RPMI7951 (cell line): ENCODE results near the gene ZNF587B. TPM values are rescaled to one million over a fixed set of nuclear protein-coding genes. Genes with fewer than 3 reads are reported as not detected.
"Not testable (repeated sequence)": the region's sequence is repeated elsewhere in the genome, so short reads cannot be mapped to it uniquely, and the experiment has no call there.

ENCODE experiments used
- DNase-seq: peaks from one replicate; pipeline ENCODE4 v3.0.0-alpha.2; 2012; ENCODE audit warnings: low read depth
- total RNA-seq: library from RNA; depleted of rRNA; stranded (reverse); fragments of >200 nt; shearing (Covaris generic); gene quantifications from 2 replicates; pipeline ENCODE4 v1.2.3, GENCODE V29; 2014; rRNA removed

The ZNF587B gene
- total RNA-seq, 1 experiment from 2014 or later, result 3.1 TPM

DNA sequence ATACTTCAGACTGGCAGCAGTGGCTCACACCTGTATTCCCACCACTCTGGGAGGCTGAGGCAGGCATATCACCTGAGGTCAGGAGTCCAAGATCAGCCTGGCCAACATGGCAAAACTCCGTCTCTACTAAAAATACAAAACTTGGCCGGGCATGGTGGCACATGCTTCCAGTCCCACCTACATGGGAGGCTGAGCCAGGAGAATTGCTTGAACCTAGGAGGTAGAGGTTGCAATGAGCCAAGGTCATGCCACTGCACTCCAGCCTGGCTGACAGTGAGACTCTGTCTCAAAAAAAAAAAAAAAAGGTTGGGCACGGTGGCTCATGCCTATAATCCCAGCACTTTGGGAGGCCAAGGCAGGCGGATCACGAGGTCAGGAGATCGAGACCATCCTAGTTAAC lies 39.6 kb downstream of the ZNF587B start:
- not testable (repeated sequence) for DNase-seq

- DNase-seq, result no peak
These were observed 40.1 kb downstream of the ZNF587B start for GRCh38 chr19:57870225-57870624.

DNA sequence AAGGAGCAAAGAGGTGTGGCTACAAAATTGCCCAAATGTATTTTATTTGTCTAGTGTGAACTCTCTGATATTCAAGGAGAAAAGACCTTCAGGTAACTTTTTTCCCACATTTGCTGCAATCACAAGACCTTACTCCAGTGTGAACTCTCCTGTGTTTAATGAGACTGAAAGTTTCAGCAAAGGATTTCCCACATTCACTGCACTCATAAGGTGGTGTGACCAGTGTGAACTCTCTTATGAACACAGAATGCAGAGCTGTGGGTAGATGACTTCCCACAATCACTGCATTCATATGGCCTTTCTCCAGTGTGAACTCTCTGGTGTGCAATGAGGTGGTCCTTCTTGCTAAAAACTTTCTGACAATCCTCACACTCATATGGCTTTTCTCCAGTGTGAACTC lies 42.4 kb downstream of the ZNF587B start:
- DNase-seq, result no peak

GRCh38 chr19:57873883-57874799 lies 44.0 kb downstream of the ZNF587B start:
- DNase-seq, result not testable (repeated sequence)

- DNase-seq, result no peak
These were observed 55.9 kb downstream of the ZNF587B start for GRCh38 chr19:57886046-57886445.

GRCh38 chr19:57887195-57887941 lies 57.3 kb downstream of the ZNF587B start:
- DNase-seq, result no peak

GRCh38 chr19:57888107-57888559 lies 58.0 kb downstream of the ZNF587B start:
- DNase-seq, result no peak

- no peak for DNase-seq
These were observed 58.6 kb downstream of the ZNF587B start, which contains the start of gene ZNF814 for GRCh38 chr19:57888560-57889231. TSS of gene ZNF814 (minus strand) at chr19:57889037. CDS start at chr19:57888802, 235 bp downstream.

DNA sequence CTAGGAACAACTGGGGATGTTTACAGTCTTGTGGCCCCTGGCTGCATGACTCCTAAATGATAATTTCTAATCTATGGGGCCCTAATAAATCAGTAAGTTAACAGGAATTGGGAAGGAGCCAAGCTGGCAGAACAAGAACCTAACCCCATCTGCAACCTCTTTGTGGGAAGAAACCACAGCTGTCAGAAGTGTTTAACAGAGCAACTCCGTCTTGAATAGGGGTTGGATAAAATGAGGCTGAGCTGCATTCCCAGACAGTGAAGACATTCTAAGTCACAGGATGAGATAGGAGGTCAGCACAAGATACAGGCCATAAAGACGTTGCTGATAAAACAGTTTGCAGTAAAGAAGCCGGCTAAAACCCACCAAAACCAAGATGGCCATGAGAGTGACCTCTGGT lies 60.6 kb downstream of the ZNF587B start:
- peak; percentile 82 for DNase-seq

Other genes starting within 250 kb of the ZNF587B start
- gene ZIK1, start 246.2 kb upstream of the ZNF587B start, total RNA-seq, result 9.9 and 11.6 TPM in 2 replicates
- 12.7 and 17.7 TPM in 2 replicates for gene ZNF530, start 230.4 kb upstream of the ZNF587B start, total RNA-seq
- gene ZNF134, start 216.1 kb upstream of the ZNF587B start, total RNA-seq, result 14.2 and 21.3 TPM in 2 replicates
- gene ZNF211, start 197.1 kb upstream of the ZNF587B start, total RNA-seq, result 9.7 and 10.1 TPM in 2 replicates
- gene ZSCAN4, start 161.4 kb upstream of the ZNF587B start, total RNA-seq, result not detected in 2 replicates
- gene ZNF551, start 148.3 kb upstream of the ZNF587B start, total RNA-seq, result 8.2 and 12.1 TPM in 2 replicates
- gene ZNF154, start 121.1 kb upstream of the ZNF587B start, total RNA-seq, result not detected in 2 replicates
- 6.4 and 8.0 TPM in 2 replicates for gene ZNF671, start 102.7 kb upstream of the ZNF587B start, total RNA-seq
- 10.1 and 21.9 TPM in 2 replicates for gene ZNF776, start 83.5 kb upstream of the ZNF587B start, total RNA-seq
- gene ZNF586, start 60.6 kb upstream of the ZNF587B start, total RNA-seq, result 10.7 and 13.7 TPM in 2 replicates
- 2.6 and 4.9 TPM in 2 replicates for gene ZNF552, start 15.4 kb upstream of the ZNF587B start, total RNA-seq
- 10.6 and 11.4 TPM in 2 replicates for gene ZNF587, start 19.6 kb downstream of the ZNF587B start, total RNA-seq
- 0.60 and 1.3 TPM in 2 replicates for gene ZNF814, start 58.7 kb downstream of the ZNF587B start, total RNA-seq
- 9.3 and 9.5 TPM in 2 replicates for gene ZNF417, start 86.3 kb downstream of the ZNF587B start, total RNA-seq
- gene ZNF418, start 105.1 kb downstream of the ZNF587B start, total RNA-seq, result 2.1 and 3.1 TPM in 2 replicates
- 2.7 and 4.6 TPM in 2 replicates for gene ZNF256, start 117.4 kb downstream of the ZNF587B start, total RNA-seq
- not detected in 2 replicates for gene C19orf18, start 144.2 kb downstream of the ZNF587B start, total RNA-seq
- 6.4 and 8.6 TPM in 2 replicates for gene ZNF606, start 172.5 kb downstream of the ZNF587B start, total RNA-seq
- not detected in 2 replicates for gene ZSCAN1, start 203.7 kb downstream of the ZNF587B start, total RNA-seq
- gene ZNF135, start 229.0 kb downstream of the ZNF587B start, total RNA-seq, result 0.72 and 0.88 TPM in 2 replicates